ENCODE results near the gene ICAM4.

Gene ICAM4

DNA sequence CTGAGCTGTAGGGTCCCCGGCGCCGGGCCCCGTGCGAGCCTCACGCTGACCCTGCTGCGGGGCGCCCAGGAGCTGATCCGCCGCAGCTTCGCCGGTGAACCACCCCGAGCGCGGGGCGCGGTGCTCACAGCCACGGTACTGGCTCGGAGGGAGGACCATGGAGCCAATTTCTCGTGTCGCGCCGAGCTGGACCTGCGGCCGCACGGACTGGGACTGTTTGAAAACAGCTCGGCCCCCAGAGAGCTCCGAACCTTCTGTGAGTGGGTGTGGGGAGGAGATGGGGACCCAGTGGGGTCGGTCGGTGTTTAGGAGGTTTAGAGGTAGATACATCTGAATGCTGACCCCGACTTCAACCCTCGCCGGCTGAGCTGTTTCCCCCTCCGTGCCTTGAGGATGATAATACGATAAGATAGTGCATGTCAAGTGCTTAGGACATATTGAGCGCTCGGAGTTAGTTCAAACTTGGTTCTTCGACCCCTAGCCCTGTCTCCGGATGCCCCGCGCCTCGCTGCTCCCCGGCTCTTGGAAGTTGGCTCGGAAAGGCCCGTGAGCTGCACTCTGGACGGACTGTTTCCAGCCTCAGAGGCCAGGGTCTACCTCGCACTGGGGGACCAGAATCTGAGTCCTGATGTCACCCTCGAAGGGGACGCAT, 4.9 kb downstream of the ICAM4 start:
- no peak for DNase-seq

DNA sequence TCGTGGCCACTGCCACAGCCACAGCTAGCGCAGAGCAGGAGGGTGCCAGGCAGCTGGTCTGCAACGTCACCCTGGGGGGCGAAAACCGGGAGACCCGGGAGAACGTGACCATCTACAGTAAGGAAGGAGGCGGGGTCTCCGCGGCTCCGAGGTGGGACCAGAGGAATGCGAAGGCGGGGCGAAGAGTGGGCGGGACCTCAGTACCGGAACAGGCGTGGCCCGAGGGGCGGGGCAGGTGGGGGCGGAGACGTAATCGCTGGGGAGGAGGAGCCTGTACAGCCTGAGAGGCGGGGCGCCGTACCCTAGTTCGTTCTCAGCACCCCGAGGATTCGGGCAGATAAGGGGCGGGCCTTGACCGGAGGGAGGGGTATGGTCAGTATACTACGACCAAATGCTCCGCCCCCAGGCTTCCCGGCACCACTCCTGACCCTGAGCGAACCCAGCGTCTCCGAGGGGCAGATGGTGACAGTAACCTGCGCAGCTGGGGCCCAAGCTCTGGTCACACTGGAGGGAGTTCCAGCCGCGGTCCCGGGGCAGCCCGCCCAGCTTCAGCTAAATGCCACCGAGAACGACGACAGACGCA, 5.5 kb downstream of the ICAM4 start:
- DNase-seq = peak; percentile 81

DNA sequence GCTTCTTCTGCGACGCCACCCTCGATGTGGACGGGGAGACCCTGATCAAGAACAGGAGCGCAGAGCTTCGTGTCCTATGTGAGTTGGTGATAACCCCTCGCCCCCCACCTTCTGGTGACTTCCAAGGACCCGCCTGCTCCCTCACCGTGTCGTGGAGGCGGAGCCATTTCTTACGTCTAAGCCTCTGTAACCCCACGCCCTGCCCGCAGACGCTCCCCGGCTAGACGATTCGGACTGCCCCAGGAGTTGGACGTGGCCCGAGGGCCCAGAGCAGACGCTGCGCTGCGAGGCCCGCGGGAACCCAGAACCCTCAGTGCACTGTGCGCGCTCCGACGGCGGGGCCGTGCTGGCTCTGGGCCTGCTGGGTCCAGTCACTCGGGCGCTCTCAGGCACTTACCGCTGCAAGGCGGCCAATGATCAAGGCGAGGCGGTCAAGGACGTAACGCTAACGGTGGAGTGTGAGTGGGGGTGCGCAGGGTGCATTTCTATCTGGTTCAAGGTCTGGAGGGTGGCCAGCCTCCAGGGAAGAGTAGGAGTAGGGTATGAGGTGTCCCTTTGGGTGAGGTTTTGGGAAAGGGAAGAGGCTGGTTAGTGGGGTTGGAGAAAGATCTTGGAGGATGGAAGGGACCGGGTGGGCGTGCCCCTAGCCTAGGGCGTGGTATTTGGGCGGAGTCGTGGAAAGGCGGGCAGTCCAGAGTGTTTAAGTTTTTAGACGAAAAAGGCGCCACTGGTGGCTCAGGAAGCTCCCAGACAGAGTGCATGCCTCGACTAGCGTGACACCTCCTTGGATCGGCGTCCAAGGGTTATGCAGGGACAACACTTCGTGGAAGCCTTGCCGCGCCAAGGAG, 6.3 kb downstream of the ICAM4 start:
- DNase-seq = no peak

DNA sequence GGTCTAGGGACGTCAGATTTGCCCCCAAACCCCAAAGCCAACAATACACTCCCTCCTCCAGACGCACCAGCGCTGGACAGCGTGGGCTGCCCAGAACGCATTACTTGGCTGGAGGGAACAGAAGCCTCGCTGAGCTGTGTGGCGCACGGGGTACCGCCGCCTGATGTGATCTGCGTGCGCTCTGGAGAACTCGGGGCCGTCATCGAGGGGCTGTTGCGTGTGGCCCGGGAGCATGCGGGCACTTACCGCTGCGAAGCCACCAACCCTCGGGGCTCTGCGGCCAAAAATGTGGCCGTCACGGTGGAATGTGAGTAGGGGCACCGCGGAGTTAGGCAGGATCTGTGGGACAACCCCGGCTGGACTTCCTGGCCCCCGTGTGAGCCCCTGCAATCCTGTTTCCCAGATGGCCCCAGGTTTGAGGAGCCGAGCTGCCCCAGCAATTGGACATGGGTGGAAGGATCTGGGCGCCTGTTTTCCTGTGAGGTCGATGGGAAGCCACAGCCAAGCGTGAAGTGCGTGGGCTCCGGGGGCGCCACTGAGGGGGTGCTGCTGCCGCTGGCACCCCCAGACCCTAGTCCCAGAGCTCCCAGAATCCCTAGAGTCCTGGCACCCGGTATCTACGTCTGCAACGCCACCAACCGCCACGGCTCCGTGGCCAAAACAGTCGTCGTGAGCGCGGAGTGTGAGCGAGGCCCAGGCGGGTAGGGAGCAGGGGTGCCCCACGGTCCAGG, 7.0 kb downstream of the ICAM4 start:
- no peak for DNase-seq

DNA sequence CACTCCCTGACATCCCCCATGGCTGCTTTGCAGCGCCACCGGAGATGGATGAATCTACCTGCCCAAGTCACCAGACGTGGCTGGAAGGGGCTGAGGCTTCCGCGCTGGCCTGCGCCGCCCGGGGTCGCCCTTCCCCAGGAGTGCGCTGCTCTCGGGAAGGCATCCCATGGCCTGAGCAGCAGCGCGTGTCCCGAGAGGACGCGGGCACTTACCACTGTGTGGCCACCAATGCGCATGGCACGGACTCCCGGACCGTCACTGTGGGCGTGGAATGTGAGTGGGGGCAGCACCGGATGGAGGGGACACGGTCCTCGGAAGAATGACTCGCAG, 7.6 kb downstream of the ICAM4 start:
- no peak for DNase-seq

DNA sequence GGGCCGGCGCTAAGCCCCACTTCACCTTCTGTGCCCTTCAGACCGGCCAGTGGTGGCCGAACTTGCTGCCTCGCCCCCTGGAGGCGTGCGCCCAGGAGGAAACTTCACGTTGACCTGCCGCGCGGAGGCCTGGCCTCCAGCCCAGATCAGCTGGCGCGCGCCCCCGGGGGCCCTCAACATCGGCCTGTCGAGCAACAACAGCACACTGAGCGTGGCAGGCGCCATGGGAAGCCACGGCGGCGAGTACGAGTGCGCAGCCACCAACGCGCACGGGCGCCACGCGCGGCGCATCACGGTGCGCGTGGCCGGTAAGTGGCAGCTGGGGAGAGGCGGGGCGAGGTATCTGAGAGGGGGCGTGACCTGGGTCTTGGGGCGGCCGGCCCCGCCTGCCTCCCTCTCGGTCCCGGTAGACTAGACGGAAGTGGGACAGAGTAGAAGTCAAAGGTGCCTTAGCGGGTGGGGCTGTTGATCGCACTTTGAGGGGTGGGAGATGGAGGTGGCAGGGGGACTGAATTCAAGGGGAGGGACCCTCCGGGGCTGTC, 8.6 kb downstream of the ICAM4 start:
- DNase-seq = no peak

DNA sequence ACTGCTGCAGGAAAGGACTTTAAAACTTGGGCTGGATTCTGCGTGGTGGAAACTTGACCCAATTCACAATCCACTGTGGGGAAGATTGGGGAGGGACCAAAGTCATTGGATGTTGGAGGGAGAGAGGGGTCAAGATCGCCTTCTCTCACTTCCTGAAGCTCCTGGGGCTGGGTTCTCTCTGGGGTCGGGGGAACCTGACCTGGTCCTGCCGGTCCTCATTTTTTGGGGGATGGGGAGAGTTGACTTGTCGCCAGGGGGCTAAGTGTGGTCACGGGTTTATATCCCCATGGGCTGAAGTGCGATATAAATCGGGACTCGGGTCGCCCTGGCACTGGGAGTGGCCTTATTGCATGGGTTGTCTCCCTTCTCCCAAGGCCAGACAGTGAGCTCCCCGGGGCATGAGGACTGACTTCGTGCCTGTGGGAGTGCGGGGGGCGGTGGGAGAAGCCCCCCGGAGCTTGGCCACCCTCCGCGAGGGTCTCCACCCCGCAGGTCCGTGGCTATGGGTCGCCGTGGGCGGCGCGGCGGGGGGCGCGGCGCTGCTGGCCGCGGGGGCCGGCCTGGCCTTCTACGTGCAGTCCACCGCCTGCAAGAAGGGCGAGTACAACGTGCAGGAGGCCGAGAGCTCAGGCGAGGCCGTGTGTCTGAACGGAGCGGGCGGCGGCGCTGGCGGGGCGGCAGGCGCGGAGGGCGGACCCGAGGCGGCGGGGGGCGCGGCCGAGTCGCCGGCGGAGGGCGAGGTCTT, 9.3 kb downstream of the ICAM4 start:
- DNase-seq = no peak

DNA sequence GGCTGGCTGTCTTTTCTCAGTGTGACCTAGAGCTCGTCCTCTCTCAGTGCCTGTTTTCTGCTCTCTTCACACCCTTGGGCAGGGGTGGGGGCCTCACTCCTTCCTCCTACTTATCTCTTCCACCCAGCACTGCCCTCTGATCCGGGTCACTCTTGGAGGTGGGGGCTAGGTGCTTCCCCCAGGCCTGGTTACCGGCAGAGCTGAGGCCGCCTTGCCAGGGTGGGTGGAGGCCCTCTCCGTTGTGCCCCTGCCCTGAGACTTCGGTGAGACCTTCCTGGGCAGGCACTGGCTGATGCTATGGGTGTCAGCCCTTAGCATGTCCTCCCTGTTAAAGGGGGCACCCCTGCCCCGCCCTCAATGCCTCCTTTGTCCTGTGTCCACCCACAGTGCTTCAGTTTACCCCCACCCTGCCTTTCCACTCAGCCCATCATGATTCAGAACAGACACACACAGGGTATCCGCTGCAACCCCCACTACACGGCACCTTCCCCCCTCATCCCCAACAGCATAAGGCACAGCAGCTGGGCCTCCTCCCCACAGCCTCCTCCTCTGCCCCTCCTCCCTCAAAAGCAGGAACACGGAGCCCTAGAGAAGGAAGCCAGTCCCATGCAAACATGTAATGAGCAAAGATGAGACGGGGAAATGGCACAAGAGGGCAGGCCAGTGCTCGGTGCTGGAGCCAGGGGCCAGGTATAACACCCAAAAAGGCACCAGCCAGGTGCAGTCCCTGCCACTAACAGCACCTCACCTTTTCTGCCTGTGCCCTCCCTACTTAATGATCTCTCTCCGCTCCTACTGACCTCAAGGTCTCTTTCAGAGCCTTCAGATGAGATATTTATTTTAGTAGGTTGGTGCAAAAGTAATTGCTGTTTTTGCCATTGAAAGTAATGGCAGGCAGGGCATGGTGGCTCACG, 13.0 kb downstream of the ICAM4 start:
- DNase-seq = no peak

DNA sequence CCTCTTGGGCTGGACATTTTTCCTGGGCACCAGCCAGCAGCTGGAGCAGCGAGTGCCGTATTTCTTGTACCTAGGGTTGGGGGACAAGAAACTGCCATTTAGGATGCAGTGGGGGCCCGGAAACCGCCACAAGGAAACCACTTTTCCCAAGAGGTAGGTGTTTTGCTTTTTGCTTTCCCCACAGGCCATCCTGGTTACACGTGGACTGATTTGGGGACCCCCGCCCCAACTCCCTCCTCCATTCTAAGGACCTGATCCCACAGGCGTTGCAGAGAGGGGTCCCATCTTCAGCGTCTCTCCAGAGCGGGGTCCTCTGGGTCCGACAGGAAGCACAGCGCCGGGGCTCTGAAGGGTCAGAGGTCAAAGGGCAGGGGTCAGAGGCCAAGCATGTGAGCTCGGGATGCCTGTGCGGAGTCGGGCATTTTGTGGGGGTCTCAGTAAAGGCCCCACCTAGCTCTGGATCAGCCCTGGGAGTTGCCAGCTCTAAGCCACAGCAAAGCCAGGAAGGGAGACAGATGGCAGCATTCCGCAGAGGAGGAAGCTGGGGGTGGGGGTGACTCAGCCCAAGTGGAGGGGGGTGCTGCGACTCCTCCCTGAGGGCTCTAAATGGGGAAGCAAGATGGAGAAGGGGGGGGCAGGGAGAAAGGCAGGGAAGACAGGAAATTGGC, 18.5 kb downstream of the ICAM4 start:
- DNase-seq = no peak

DNA sequence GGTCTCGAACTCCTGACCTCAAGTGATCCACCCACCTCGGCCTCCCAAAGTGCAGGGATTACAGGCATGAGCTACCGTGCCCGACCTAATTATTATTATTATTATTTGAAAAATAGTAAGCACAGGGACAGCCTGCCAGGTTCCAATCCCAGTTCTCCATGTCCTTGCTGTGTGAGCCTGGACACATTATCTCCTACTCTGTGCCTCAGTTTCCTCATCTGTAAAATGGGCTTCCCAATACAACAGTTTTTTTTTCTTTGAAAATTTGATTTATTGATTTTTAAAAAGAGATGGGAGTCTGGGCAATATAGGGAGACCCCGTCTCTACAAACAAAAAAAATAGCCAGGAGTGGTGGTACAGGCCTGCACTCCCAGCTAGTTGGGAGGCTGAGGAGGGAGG, 19.6 kb downstream of the ICAM4 start:
- no peak for DNase-seq

DNA sequence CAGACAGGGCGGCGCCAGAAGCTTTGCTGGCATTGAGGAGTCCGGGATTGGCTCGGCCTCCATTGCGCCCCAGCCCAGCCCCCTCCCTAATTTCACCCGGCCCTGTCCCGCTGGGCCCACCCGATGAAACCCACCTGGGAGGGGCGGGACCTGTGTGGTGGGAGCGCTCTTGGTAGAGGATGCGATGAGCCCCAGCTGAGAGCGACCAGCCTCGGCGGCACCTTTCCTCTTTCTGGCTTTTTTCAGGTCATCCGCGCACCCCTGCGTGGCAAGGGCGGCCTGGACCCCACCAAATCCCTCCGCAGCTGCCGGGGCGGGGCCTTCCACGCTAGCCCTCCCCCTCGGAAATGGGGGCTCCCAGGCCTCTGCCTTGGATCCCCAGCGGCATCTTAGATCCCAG, 22.7 kb downstream of the ICAM4 start, which contains the start of gene ZGLP1:
Gene ZGLP1, minus strand, starts transcription at position 393 of the 400 bp plus-strand sequence.
- DNase-seq = no peak

DNA sequence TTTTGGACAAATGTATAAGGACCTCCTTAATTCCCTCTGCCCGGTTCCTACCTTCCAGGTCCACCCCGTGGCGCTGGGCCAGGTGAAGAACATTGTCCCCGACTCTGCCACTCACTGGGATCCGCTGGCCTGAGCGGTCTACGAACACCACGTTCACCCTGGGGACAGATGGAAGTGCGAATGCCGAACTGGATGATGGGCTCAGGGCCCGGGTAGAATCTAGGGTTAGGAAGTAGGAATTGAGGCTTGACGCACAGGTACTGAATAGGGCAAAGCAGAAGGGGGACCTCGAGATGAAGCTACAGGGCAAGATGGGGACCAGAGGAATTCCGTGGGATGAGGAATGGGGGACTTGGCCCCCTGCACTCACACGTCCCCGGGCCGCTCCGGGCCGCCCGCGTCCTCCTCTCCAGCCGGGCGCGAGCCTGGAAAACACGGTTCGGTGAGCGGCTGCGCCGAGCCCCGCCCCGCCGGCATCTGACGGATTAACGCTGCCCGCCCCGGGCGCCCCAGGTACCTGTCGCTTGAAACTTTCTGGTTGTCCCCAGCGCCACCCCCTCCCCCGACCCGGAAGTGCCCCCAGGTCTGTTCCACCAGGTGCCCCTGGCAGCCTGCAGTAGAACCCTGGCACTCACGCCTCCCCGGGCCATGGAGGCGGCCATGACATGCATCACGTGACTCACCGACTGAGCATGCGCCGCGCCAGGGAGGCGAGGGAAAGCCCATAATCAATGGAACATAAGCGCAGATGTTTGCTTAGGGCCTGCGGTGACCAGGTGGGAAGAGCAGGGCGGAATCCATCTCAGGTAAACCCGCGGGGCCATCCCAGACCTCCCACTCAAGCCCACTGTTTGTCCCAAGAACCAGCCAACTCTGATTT, 28.8 kb downstream of the ICAM4 start, which contains the start of gene FDX2:
Gene FDX2, minus strand, starts transcription at position 681 of the 880 bp plus-strand sequence. Its CDS starts 19 bp downstream, at position 662.
- DNase-seq = peak; percentile 82

DNA sequence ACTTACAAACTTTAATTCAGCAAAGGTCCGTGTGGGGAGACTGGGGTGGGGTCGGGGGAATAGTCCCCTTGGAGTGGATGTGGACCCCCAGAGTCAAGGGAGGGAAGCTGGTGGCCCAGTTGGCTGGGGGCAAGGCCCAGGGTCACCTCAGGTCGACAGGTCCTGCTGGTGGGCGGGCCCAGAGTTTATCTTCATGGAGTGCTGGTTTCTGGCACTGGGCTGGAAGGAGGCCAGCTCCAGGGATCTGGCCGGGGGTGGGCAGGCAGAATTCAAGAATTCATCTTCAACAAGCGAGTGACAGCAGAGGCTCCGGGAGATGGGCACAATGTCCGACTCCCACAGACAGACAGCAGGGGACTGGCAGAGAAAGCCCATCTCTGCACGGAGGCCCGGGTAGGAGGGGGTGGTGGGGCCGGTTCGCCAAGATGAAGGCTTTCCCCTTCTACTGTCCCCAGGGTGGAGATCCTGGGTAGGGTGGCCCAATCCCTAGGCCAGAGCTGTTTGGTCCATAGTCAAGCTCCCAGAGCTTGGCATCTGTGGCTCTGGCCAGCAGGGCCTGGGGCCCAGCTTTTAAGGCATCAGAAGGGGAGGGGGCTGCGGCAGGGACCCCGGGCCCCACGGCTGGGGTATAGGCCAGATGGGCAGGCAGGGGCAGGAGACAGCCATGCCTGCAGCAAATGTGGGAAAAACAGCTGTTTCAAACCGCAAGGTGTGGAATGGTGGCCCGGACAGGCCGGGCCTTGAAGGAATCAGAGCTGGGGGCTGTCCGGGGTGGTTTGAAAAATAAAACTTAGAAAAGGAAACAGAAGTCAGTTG, 29.7 kb downstream of the ICAM4 start:
- DNase-seq = peak; percentile 21

DNA sequence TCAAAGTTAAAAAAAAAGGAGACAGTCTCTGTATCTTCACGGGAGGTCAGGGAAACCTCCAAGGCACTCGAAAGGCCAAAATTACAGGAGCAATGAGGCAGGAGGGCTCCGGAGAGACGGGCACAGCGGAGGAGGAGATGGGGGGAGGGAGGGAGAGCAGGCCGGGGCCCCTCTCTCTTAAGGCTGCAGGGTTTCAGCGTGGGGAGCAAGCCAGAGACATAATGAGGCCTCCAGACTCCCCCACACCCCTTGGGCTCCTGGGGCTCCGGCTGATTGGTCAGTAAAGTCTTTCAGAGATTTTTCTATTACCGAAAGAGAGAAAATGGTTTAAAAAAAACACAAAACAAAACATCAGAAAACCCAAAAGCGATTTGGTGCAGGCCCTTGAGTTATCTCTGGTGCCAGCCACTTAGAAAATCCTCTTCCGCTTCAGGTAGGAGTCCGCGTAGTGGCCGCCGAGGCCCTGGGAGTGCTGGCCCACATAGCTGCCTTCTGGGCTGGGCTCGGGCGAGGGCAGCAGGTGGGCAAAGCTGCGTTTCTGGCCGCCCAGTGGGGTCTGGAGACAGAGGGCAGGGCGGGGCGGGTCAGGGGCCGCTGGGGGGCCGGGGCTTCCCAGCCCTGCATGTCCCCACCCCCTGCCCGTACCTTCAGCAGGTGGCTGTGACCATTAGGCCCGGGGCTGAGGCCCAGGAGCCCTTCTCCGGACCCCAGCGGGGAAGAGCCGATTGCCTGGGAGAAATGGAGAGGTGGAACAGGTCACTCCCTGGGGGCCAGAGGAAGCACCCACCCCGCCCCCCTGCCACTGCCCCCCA, 30.5 kb downstream of the ICAM4 start:
- DNase-seq = no peak

DNA sequence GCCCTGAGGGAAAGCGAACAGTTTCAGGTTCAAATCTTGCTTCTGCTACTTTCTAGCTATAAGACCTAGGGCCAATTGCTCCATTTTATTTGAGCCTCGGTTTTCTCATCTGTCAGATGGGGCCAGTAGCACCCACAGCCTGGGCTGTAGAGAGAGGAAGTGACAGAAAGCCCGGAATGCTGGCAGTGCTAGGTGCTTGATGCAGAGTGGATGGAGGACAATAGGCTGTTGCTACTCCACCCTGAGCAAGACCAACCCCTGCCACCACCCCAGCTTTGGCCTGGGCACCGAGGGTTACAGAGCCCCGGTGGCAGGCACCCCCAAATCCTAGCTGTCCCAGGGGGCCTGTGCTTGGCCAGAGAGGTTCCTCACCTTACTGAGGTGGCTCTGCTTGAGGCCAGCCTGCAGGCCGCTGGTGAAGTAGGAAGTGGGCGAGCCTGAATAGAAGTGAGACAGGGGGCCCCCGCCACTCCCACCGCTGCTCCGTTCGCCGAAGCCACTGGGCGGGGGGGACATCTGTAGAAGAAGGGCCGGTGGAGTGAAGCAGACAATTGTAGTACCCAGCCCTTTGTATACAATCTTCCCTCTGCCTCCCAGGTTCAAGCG, 31.2 kb downstream of the ICAM4 start:
- no peak for DNase-seq

DNA sequence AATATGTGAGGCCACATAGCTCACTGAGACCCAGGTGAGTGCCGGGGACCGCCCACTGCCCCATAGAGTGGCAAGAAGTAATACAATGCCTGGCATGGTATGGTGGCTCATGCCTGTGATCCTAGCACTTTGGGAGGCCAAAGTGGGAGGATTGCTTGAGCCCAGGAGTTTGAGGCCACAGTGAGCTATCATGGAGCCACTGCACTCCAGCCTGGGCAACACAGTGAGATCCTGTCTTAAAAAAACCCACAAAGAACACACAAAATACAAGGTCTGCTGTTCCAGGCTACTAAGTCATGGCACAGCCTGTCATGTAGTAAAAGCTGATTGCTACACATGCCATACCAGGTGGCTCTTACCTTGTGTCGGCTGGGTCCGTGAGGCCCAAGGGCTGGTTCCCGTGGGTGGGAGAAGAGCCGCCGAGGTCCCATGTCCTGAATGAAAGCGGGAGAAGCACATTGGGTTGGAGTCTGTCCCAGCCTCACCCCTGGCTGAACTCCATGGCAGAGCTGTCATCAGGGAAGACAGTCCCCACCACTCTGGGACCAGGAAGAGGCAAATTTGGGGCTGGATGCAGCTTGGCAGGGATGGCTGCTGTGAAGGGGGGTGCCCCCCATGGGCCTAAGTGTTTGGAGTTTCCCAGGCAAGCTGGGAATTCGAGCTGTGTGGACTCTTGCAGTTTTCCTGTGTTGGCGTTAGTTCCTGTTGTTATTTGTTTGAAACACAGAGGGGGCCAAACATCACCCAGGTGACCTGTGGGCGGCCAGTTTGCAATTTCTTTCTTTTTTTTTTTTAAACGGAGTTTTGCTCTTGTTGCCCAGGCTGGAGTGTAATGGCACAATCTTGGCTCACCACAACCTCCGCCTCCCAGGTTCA, 32.3 kb downstream of the ICAM4 start:
- DNase-seq = no peak
